CD4-positive, alpha-beta T cell (primary cell): ENCODE results near the gene TPD52L1. TPM values are rescaled to one million over a fixed set of nuclear protein-coding genes. Genes with fewer than 3 reads are reported as not detected.

ENCODE experiments used
- ATAC-seq: fragments of 200-7000 bp; cut with Tn5 transposase; one replicate; pipeline ENCODE4 v1.10.0; 2022; ENCODE audit warnings: mild to moderate bottlenecking; ENCODE audit not compliant: poor library complexity
- CTCF ChIA-PET: fragments of 350-600 bp; sonication (Branson Sonifier 250); formaldehyde crosslinking; loops from one replicate; lab custom pipeline; 2021; ENCODE audit warnings: antibody characterized with exemption, inconsistent platforms; lab: Charles Lee
- POLR2A ChIA-PET: fragments of 350-600 bp; sonication (Branson Sonifier 250); formaldehyde crosslinking; loops from one replicate; lab custom pipeline; 2021; ENCODE audit warnings: antibody characterized with exemption, inconsistent platforms; lab: Charles Lee
- DNase-seq, 14 experiments: peaks; one replicate each; pipeline ENCODE4 v3.0.0-alpha.2; 2013 to 2020; ENCODE audit warnings: mixed read lengths in 2 of 14
- H3K27ac ChIP-seq, 2 donors: one replicate each; pipeline versions ENCODE4 v1.5.1 to v1.7.0; 2013; ENCODE audit warnings: low read length in 2 of 2, low read depth in 1 of 2, mild to moderate bottlenecking in 1 of 2
- H3K27me3 ChIP-seq, 2 experiments: 1 replicate in 1 of 2; 2 replicates in 1 of 2; pipeline versions ENCODE4 v1.6.1 to v1.7.0; 2013; ENCODE audit warnings: low read length in 2 of 2, control low read depth in 1 of 2, mild to moderate bottlenecking in 1 of 2, moderate library complexity in 1 of 2; ENCODE audit not compliant: insufficient read depth in 2 of 2, control insufficient read depth in 1 of 2
- H3K36me3 ChIP-seq: one replicate; pipeline ENCODE4 v1.6.1; 2013; ENCODE audit warnings: low read length, control low read depth; ENCODE audit not compliant: insufficient read depth
- H3K4me1 ChIP-seq: one replicate; pipeline ENCODE4 v1.6.1; 2013; ENCODE audit warnings: low read length, control low read depth; ENCODE audit not compliant: insufficient read depth
- H3K4me3 ChIP-seq: one replicate; pipeline ENCODE4 v1.5.1; 2013; ENCODE audit warnings: mild to moderate bottlenecking, low read length, moderate library complexity
- H3K9me3 ChIP-seq, 2 experiments: 1 replicate in 1 of 2; 2 replicates in 1 of 2; pipeline versions ENCODE4 v1.6.1 to v1.7.0; 2013; ENCODE audit warnings: low read length in 2 of 2, mild to moderate bottlenecking in 2 of 2, control low read depth in 1 of 2, moderate library complexity in 1 of 2; ENCODE audit not compliant: control insufficient read depth in 1 of 2, insufficient read depth in 1 of 2
- H3K27ac Mint-ChIP-seq: one replicate; pipeline ENCODE4 v1.8.0; 2020; ENCODE audit warnings: mixed read lengths
- H3K27me3 Mint-ChIP-seq: one replicate; pipeline ENCODE4 v1.8.0; 2021; ENCODE audit warnings: mixed read lengths
- H3K36me3 Mint-ChIP-seq: one replicate; pipeline ENCODE4 v1.8.0; 2021; ENCODE audit warnings: low read depth, mixed read lengths
- H3K4me1 Mint-ChIP-seq: one replicate; pipeline ENCODE4 v1.8.0; 2021; ENCODE audit warnings: low read depth, mixed read lengths
- H3K4me3 Mint-ChIP-seq: one replicate; pipeline ENCODE4 v1.8.0; 2020; ENCODE audit warnings: mild to moderate bottlenecking, mixed read lengths
- H3K9me3 Mint-ChIP-seq: one replicate; pipeline ENCODE4 v1.8.0; 2020; ENCODE audit warnings: mixed read lengths
- intact Hi-C, 2 experiments: fragments of 100-400 bp; cut with DNase I in 1 of 2; cut with micrococcal nuclease in 1 of 2; formaldehyde crosslinking; loops; one replicate each; pipeline versions ENCODE4 v1.15.1 to v1.9.0; 2023 to 2025; cut with DNase I, micrococcal nuclease
- total RNA-seq, 174 experiments: library from RNA in 2 of 174; stranded (reverse) in 2 of 174; gene quantifications; one replicate each; pipeline ENCODE4 v1.2.3 and lab custom pipeline; 2021 to 2026
- TF ChIP-seq, protein P1 (sequence below): fragments of 200-600 bp; IDR thresholded peaks from one replicate; pipeline ENCODE4 v1.8.0; 2022; ENCODE audit warnings: antibody characterized with exemption, mild to moderate bottlenecking

Gene TPD52L1
- total RNA-seq, 2 experiments from 2014 or later, result not detected

DNA sequence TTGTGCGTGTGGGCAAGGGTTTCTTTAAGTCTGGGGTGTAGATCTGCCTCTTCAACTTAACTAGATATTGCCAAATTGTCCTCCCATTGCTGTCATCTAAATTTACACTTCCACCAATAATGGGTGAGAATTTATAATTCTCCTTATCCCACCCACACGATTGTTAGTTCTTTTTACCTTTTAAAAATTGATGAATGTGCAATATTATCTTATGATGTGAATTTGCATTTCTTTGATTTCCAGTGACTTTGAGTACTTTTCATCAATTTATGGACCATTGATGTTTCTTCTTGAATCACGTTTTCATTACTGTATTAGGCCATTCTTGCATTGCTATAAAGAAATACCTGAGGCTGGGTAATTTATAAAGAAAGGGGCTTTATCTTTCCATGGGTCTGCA is 17.2 kb upstream of the TPD52L1 start:
- no peaks in the 10 kb centered on the region for H3K4me1 ChIP-seq
- H3K27ac ChIP-seq, result no peak overlapping the region
- H3K9me3 ChIP-seq, result no peaks in the 10 kb centered on the region
- DNase-seq, result no peak
- no peak for ATAC-seq
- H3K4me1 Mint-ChIP-seq, result no peaks in the 10 kb centered on the region
- no peaks in the 10 kb centered on the region for H3K36me3 ChIP-seq
- no peak overlapping the region for H3K27ac Mint-ChIP-seq
- no peaks in the 10 kb centered on the region for H3K27me3 Mint-ChIP-seq
- TF ChIP-seq, protein P1, sequence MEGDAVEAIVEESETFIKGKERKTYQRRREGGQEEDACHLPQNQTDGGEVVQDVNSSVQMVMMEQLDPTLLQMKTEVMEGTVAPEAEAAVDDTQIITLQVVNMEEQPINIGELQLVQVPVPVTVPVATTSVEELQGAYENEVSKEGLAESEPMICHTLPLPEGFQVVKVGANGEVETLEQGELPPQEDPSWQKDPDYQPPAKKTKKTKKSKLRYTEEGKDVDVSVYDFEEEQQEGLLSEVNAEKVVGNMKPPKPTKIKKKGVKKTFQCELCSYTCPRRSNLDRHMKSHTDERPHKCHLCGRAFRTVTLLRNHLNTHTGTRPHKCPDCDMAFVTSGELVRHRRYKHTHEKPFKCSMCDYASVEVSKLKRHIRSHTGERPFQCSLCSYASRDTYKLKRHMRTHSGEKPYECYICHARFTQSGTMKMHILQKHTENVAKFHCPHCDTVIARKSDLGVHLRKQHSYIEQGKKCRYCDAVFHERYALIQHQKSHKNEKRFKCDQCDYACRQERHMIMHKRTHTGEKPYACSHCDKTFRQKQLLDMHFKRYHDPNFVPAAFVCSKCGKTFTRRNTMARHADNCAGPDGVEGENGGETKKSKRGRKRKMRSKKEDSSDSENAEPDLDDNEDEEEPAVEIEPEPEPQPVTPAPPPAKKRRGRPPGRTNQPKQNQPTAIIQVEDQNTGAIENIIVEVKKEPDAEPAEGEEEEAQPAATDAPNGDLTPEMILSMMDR, result no peak
- intact Hi-C loops, result no loop called here
- POLR2A ChIA-PET, result no interaction called here
- CTCF ChIA-PET, result no interaction called here
- no peaks in the 10 kb centered on the region for H3K27me3 ChIP-seq
- H3K4me3 Mint-ChIP-seq, result no peak overlapping the region
- H3K9me3 Mint-ChIP-seq, result no peaks in the 10 kb centered on the region
- H3K36me3 Mint-ChIP-seq, result no peaks in the 10 kb centered on the region
- no peak overlapping the region for H3K4me3 ChIP-seq

GRCh38 chr6:125138083-125138482 is 15.5 kb upstream of the TPD52L1 start:
- Histone ChIP-seq H3K27me3 (no peaks in the 10 kb centered on the region), H3K36me3 (no peaks in the 10 kb centered on the region), H3K27ac (no peak overlapping the region), H3K4me1 (no peaks in the 10 kb centered on the region), H3K9me3 (no peaks in the 10 kb centered on the region), H3K4me3 (no peak overlapping the region)
- Mint-ChIP-seq H3K4me3 (no peak overlapping the region), H3K27ac (no peak overlapping the region), H3K36me3 (no peaks in the 10 kb centered on the region), H3K27me3 (peaks cover 5% of the 10 kb centered on the region), H3K9me3 (no peaks in the 10 kb centered on the region), H3K4me1 (no peaks in the 10 kb centered on the region)
- TF ChIP-seq, protein P1, result no peak
- no peak for DNase-seq
- intact Hi-C loops, result no loop called here
- CTCF ChIA-PET, result no interaction called here
- ATAC-seq, result no peak
- POLR2A ChIA-PET, result no interaction called here

GRCh38 chr6:125140808-125141207 is 12.8 kb upstream of the TPD52L1 start:
- intact Hi-C loops, result no loop called here
- Mint-ChIP-seq H3K27ac (no peak overlapping the region), H3K4me3 (no peak overlapping the region), H3K9me3 (no peaks in the 10 kb centered on the region), H3K4me1 (no peaks in the 10 kb centered on the region), H3K27me3 (peaks cover 26% of the 10 kb centered on the region), H3K36me3 (no peaks in the 10 kb centered on the region)
- CTCF ChIA-PET, result no interaction called here
- no peaks in the 10 kb centered on the region for H3K36me3 ChIP-seq
- no peaks in the 10 kb centered on the region for H3K27me3 ChIP-seq
- no peak for ATAC-seq
- H3K27ac ChIP-seq, result no peak overlapping the region
- no peaks in the 10 kb centered on the region for H3K9me3 ChIP-seq
- H3K4me3 ChIP-seq, result no peak overlapping the region
- TF ChIP-seq, protein P1, result no peak
- no peak for DNase-seq
- no peaks in the 10 kb centered on the region for H3K4me1 ChIP-seq
- POLR2A ChIA-PET, result no interaction called here
